Measurements from ENCODE around the gene IFT27.

IFT27 gene

DNA sequence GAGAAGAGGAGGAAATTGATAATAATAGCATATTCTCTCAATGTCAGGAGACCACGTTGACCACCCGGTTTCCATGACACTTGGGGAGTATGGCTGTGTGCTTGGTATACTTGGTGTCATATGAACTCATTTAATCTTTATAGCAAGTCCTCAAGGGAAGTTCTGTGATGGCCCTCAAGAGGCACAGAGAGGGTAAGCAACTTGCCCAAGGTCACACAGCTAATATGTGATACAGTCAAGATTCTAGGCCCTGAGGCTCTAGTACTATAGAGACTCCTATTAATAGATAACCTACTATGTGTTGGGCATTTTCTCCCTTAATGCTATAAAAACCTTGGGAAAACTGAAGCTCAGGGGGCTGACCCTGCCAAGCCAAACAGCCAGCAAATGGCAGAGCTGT, 61.8 kb downstream of the IFT27 start:
- DNase-seq: no peak

DNA sequence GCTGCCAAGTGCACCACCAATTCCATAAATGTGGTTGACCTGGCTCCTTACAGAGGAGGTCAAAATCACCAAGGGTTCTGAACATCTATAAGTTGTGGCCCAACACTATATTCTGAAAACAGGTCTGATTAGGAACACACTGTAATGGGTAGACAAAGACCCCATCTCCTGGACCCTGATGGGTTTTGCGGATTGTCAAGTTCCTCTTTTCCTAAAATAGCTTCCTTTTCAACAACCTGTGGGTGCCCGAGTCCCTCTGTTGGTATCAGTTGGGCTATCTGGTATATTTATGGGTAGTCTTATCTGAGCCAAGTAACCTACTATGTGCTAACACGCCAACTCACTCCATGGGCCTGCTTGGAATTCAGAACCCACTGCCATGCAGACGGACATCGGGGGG, 62.5 kb downstream of the IFT27 start:
- no peak for DNase-seq
